HG03521 (cell line): ENCODE results near the gene MMAB.

Experiments
- ATAC-seq: cut with Tn5 transposase; IDR thresholded peaks from one replicate; pipeline ENCODE4 v1.9.1; 2021; ENCODE audit warnings: mild to moderate bottlenecking, moderate library complexity; ENCODE audit not compliant: unreplicated experiment

Gene MMAB

GRCh38 chr12:109586385-109587296 is 13.3 kb upstream of the MMAB start:
- ATAC-seq, result no peak

DNA sequence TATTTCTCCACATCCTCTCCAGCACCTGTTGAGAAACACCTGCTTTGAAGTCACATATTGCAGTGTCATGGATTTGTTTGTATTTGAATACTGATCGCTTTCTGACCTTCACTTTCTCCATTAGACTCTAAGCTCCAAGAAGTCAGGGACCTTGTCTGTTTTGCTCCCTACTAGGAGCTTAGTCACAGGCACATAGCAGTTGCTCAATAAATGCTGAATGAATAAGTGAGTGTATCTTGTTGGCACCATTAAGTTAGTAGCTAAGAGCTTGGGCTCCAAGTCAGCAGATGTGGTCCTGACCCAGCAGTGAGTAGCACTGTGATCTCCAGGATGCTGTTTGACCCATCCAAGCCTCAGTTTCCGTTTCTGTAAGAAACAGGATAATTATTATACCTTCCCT is 10.4 kb upstream of the MMAB start:
- no peak for ATAC-seq

- no peak for ATAC-seq
Observed at GRCh38 chr12:109582636-109583035, 9.3 kb upstream of the MMAB start.

DNA sequence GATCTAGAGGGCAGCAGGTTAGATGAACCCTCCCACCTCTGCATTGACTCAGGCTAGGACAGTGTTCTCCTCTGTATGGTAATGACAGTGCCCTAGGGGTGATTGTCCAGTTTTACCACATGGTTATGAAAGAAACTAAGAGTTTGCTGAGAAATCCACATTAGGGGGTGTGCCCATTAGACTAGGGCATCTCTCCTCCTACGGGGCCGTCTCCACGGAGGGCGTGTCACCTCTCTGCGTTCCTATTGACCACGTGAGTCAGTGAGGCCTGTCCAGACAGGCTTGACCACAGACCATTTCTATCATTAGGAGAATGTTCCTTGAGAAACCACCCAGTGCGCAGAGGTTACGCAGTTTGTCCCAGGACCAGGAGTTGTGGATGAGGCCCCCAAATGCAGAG is 8.6 kb upstream of the MMAB start:
- no peak for ATAC-seq

GRCh38 chr12:109581334-109581691 is 8.0 kb upstream of the MMAB start:
- no peak for ATAC-seq

DNA sequence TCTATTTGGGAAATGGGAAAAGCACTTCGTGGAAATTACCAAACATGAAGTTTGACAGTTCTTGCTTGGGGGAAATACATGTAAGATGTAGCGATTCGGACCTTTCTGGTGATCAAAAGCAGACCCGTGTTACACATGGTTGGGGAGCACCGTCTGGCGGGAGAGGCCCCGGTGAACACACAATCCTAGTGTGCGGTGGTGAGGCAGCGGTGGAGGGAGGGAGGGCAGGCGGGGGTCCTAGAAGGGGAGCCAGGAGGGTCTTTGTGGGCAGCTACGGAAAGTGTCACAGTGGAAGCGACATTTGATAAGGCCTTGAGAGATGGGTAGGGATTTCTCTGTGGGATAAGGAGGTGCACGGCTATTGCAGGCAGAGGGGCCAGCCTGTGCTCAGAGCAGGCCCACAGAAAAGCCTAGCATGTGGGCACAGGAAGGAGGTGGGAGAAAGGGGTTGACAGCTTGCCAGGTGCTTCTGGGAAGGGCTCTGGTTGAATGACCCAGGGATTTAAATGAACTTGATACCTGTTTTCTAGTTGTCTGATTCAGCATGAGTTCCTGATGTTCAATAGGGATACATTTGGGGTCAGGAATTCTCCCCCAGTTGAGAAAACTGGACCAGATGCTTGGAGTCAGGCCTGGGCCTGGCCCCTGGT is 7.5 kb upstream of the MMAB start:
- ATAC-seq, result no peak

- no peak for ATAC-seq
Observed at GRCh38 chr12:109580272-109580671, 7.0 kb upstream of the MMAB start.

DNA sequence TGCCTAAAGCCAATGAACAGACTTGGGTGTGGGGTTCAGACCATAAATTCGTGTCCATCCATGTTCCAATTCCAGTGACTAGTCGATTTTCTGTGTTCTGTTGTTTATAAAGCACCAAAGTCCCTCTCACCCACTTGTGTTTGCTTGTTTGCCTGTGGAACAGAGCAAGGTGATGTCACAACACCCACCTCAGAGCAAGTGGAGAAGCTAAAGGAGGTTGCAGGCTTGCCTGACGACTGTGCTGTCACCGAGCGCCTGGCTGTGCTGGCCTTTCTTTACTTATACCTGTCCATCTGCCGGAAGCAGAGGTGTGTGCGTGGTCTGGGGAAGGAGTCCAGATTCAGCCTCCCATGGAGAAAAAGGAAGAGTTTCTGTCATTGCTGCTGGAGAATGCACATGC is 6.3 kb upstream of the MMAB start:
- ATAC-seq, result no peak

DNA sequence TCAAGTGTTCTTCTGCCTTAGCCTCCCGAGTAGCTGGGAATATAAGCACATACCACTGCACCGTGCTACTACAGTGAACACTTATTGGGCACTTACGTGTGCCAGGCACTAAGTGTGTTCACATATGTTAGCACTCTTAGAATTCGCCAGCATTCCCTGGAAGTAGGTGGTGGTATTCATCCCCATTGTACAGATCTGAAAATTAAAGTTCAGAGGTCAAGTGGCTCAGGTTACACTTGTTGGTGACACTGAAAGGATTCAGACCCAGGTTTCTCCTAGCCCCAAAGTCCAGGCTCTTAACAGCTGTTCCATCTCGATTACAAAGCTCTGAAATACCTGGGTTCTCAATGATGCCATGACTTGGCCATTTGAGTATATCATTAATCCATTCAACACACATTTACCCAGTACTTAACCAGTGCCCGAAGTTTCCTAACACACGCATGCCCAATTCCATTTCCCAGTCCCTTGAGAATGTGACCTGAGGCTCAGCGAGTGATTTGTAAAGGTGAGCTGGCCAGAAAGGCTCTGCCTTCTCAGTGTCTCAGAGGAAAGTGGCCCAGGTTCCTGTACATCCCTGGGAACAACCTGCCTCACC is 5.1 kb upstream of the MMAB start:
- ATAC-seq, result no peak

- no peak for ATAC-seq
Observed at GRCh38 chr12:109577311-109577710, 4.0 kb upstream of the MMAB start.

DNA sequence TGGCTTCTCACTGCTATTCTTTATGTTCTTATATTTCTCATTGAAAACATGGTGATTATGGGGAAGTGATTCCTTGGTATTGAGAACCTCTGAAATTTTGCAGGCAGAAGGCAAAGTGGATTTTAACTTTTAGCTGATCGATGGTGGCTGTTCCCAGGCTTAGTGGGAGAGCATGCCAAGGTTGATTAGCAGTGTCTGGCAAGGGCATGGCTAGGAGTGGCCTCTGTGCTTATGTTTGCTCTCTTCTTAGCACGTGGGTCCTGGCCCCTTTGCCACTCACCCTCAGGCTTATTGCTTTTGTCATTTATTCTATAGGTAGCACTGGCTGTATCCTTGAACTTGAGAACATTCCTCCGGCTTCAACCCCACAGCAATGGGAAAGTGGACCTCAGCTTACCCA is 2.4 kb upstream of the MMAB start:
- ATAC-seq, result no peak

- ATAC-seq, result no peak
Observed at GRCh38 chr12:109573914-109574244, 575 bp upstream of the MMAB start.

DNA sequence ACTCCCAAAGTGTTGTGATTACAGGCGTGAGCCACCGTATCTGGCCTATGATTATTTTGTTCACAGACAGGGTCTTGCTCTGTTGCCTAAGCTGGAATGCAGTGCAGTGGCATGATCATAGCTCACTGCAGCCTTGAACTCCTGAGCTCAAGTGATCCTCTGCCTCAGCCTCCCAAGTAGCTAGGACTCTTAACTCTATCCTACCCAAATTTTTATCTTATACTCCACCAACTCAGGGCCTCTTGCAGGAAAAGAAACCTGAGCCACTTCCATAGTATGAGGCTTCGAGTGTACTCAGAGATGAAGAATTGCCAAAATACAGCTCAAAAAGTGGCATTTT is 828 bp downstream of the MMAB start:
- ATAC-seq, result no peak

GRCh38 chr12:109571773-109572505 is 1.4 kb downstream of the MMAB start:
- ATAC-seq, result no peak

DNA sequence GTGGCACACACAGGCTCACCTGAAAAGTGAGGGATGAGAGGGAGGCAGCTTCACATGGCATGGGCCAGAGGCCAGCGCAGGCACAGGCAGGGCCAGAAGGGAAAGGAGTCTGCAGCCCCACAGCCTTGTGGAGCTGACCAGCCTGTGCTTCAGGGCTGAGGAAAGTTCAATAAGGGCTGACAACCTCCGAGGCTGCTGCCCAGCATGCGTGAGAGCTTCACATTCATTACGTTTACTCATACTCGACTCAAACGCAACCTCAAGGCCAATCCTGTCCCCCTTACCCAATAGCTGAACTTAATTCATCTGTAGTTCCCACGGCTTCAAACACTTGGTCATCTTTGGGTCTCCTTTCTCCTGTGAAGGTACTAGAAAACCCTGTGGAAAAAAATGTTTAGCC is 4.8 kb downstream of the MMAB start:
- ATAC-seq, result no peak

DNA sequence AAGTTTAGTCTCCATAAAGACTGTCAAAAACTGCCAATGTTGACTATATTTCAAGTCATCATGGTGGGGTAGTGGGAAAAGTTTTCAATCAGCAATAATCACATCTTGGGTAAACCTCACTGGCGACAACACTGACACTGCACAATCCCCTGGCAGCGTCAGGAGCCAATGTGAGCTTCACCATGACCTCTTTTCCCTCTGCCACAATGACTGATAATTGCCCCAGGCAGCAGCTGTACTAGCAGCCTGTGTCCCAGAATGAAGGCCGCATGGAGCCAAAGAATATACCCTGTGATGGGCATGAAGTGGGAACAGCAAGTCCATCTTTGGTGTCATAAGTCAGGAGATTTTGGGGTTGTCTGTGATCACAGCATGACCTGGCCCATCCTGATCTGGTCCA is 5.3 kb downstream of the MMAB start:
- no peak for ATAC-seq

GRCh38 chr12:109567296-109567695 is 6.0 kb downstream of the MMAB start:
- no peak for ATAC-seq

DNA sequence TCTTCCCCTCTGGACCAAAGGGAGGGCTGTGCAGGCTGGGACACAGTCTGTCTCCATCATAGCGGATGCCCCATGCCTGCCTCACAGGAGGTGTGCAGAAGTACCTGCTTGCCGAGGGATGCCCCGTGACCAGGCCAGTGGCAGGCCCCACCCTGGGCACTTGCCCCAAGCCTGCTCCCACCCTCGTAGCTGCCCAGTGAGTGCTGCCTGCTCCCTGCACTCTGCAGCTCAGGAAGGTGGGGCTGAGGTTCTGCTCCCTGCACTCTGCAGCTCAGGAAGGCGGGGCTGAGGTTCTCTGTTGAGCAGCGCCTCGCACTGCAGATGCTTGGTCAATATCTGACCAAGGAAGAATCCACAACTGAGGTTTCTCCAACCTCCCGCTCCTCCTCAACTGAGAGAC is 6.9 kb downstream of the MMAB start:
- no peak for ATAC-seq

- no peak for ATAC-seq
Observed at GRCh38 chr12:109563291-109564284, 9.7 kb downstream of the MMAB start.

DNA sequence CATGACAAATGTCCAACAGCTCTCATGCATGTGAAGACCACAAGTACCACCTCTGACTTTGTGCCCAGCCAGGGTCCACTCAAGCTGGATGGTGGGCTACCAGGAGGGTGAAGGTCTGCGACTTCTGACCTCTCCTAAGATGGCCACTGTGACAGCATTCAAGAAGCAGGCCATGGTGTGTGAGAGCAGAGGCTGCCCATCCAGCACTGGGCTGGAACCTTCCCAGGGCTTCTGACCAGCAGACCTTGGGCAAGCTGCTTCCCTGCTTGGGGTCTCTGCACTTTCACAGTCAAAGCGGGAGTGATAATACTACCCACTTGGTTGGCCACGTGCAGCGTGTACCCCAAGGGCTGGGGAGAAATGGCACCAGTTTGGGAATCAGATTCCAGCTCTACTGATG is 10.4 kb downstream of the MMAB start:
- ATAC-seq, result no peak

DNA sequence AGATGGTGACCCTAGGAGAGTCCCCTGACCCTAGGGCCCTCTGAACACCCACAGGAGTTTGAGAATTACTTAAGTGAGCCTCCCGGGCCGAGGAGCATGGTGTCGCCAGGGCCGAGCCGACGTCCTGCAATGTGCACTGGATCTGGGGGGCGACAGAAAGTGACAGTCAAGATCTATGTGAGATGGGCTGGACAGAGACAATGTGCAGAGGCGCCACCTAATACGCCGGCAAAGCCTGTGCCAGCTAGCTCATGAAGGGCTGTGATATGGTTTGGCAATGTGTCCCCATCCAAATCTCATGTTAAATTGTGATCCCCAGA is 11.6 kb downstream of the MMAB start:
- ATAC-seq, result no peak
